AG04450 (cell line): ENCODE data around the gene KCNJ4. TPM values are rescaled to one million over a fixed set of nuclear protein-coding genes. Genes with fewer than 3 reads are reported as not detected.

ENCODE experiments used
- CTCF ChIA-PET: fragments of 300-600, 350-600 bp; formaldehyde crosslinking; extraction: SDS; loops from one replicate; lab custom pipeline; 2022; ENCODE audit warnings: antibody characterized with exemption, inconsistent platforms; lab: Charles Lee
- POLR2A ChIA-PET: fragments of 350-600 bp; formaldehyde crosslinking; extraction: SDS; loops from one replicate; lab custom pipeline; 2021; ENCODE audit warnings: antibody characterized with exemption, inconsistent platforms; lab: Yijun Ruan, JAX
- DNase-seq: peaks from one replicate; pipeline ENCODE4 v3.0.0-alpha.2; 2011; ENCODE audit warnings: low read depth, low spot score
- H3K27ac ChIP-seq: one replicate; pipeline ENCODE4 v1.5.1; 2012; ENCODE audit warnings: low read depth, low read length, control low read depth
- H3K27me3 ChIP-seq: one replicate; pipeline ENCODE4 v1.6.0; 2012; ENCODE audit warnings: low read length; ENCODE audit not compliant: control insufficient read depth, insufficient read depth
- H3K4me3 ChIP-seq: 2 replicates; pipeline ENCODE4 v1.5.1; 2011; ENCODE audit warnings: mild to moderate bottlenecking, low read depth, low read length, control low read depth
- H3K9me3 ChIP-seq: 2 replicates; pipeline ENCODE4 v1.5.1; 2012; ENCODE audit warnings: low read length; ENCODE audit not compliant: control insufficient read depth, insufficient read depth
- polyA plus RNA-seq: library from polyadenylated mRNA; depleted of rRNA; stranded (reverse); fragments of >200 nt; gene quantifications from 2 replicates; pipeline ENCODE4 v1.2.3, GENCODE V29; 2011
- TF ChIP-seq, protein P1 (sequence below): IDR thresholded peaks from 2 replicates; pipeline ENCODE4 v1.5.1; 2011; ENCODE audit warnings: low read depth, low read length, control low read depth, inconsistent platforms

Gene KCNJ4
- polyA plus RNA-seq, 1 experiment, result not detected

DNA sequence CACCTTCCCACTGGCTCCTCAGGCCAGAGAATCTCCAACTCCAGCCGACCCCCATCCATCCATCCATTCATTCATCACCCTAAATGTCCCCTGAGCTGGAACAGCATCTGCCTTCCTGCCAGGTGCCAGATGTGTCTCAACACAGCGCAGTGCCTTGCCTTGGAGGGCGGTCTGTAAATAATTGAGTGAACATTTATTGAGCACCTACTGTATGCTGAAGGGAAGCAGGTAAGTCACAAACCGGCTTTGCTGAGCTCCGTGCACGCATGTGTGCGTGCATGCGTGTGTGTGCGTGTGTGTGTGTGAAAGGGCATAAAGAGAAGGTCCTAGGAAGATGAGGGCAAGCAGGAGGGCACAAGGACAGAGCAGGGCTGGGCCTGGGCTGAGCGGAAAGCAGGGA lies 10.2 kb downstream of the KCNJ4 start:
- ChIA-PET POLR2A (interaction anchor here (0.6 kb wide), 1 partner anchor 35 kb away, joined by 3 read pairs; no protein-coding TSS in a partner anchor), CTCF (no interaction called here)
- no peak overlapping the region for H3K4me3 ChIP-seq
- no peaks in the 10 kb centered on the region; the same call in 1 of the 2 replicates for H3K9me3 ChIP-seq
- TF ChIP-seq, protein P1, sequence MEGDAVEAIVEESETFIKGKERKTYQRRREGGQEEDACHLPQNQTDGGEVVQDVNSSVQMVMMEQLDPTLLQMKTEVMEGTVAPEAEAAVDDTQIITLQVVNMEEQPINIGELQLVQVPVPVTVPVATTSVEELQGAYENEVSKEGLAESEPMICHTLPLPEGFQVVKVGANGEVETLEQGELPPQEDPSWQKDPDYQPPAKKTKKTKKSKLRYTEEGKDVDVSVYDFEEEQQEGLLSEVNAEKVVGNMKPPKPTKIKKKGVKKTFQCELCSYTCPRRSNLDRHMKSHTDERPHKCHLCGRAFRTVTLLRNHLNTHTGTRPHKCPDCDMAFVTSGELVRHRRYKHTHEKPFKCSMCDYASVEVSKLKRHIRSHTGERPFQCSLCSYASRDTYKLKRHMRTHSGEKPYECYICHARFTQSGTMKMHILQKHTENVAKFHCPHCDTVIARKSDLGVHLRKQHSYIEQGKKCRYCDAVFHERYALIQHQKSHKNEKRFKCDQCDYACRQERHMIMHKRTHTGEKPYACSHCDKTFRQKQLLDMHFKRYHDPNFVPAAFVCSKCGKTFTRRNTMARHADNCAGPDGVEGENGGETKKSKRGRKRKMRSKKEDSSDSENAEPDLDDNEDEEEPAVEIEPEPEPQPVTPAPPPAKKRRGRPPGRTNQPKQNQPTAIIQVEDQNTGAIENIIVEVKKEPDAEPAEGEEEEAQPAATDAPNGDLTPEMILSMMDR, result no peak
- no peak for DNase-seq
- peaks cover 48% of the 10 kb centered on the region for H3K27me3 ChIP-seq
- H3K27ac ChIP-seq, result no peak overlapping the region

DNA sequence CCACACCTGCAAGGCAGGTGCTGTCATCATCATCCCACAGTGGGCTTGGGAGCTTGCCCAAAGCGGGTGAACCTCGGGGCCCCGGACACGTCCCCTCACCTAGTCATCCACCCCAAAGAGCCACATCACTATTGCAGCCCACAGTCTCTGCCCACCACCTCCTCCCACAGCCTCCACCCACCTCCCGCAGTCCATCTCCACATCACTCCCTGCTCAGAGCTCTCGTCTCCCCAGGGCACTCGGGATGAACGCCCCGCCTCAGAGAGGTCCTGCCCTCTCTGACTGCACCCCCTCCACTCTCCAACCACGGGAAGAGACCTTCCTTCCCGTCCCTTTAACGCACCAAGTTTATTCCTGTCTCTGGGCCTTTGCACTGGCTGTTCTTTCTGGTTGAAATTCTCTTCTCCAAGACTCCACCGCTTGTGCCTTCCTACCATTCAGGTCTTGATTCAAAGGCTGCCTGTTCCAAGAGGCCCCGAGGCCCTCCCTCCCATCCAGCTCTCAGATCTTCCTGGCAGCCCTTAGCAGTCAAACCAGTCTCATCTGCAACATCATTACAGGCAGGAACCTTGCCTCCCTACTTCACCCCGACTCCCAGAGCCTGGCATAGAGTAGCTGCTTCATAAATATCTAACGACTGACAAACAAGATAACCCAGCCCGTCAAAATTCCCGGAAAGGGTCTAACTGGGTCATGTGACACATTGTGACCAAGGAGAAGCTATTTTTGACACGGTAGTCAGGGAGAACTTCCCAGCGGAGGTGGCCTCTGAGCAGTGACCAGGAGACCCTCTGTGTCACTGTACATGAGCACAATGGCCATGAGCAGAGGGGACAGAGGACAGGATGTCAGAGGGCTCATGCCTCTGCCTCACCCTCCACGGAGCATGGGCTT lies 11.1 kb downstream of the KCNJ4 start:
- Histone ChIP-seq H3K4me3 (no peak overlapping the region), H3K27me3 (peaks cover 40% of the 10 kb centered on the region), H3K27ac (no peak overlapping the region), H3K9me3 (no peaks in the 10 kb centered on the region; the same call in 1 of the 2 replicates)
- DNase-seq, result no peak
- TF ChIP-seq, protein P1, result no peak
- POLR2A ChIA-PET, result no interaction called here
- CTCF ChIA-PET, result interaction anchor here (0.5 kb wide), 1 partner anchor 21 kb away, joined by 6 read pairs; no protein-coding TSS in a partner anchor

DNA sequence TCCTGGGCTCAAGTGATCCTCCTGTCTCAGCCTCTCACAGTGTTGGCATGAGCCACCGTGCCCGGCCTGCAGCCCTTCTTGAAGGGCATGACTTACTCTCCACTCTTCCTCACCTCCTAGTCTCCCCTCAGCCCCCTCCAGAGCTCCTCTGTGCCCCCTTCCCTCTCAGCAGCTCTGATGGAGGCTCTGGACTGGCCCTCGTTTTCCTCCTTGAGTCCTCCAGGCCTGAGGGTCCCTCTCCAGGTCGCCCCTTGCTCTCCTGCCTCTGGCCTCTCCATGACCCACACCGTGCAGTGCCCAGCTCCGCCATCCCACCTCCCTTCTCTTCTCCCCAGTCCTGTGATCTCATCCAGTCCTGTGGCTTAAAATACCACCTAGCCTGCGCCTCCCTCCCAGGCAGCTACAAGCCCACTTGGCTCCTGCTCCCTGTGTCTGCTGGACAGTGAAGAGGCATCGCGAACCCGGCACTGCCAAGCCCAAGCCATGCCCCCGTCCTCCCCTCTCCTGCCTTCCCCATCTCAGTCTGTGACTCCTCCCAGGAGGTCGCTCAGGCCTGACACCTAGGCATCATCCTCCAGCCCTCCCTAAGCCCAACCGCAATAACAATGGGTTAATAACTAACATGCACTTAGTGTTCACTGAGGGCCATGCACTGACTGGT lies 11.9 kb downstream of the KCNJ4 start:
- Histone ChIP-seq H3K27me3 (peaks cover 34% of the 10 kb centered on the region), H3K4me3 (no peak overlapping the region), H3K27ac (no peak overlapping the region), H3K9me3 (no peaks in the 10 kb centered on the region)
- ChIA-PET POLR2A (no interaction called here), CTCF (no interaction called here)
- TF ChIP-seq, protein P1, result no peak
- DNase-seq, result no peak

DNA sequence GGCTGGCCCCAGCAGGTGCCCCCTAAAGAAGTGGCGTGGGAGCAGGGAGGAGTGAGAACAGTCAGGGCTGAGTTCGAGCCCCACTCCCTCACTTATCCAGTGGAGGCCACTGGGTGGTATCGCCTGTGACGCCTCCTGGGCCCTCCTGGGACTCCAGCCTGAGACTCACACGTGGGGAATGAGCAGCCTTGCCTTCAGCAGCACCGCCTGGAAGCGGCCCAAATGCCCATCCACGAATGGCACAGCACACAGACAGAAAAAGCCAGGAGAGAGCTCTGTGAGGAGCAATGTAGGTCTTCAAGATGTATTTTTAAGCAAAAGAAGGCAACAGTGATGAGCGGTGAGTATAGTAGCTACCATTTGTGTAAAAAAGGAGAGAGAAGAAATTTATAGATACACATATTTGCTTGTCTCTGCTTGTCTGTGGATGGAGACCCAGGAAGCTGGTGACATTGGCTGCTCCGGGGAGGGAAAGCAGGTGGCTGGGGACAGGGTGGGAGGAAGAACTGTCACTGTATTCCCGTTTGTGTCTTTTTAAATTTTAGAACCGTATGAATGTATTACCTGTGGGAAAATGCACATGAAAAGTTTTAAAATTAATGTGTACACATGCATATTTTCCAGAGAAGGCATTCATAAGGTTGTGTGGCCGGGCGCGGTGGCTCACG lies 13.2 kb downstream of the KCNJ4 start:
- TF ChIP-seq, protein P1, result no peak
- Histone ChIP-seq H3K27me3 (peaks cover 30% of the 10 kb centered on the region), H3K4me3 (no peak overlapping the region), H3K9me3 (no peaks in the 10 kb centered on the region), H3K27ac (no peak overlapping the region)
- CTCF ChIA-PET, result no interaction called here
- DNase-seq, result no peak
- POLR2A ChIA-PET, result interaction anchor here (0.7 kb wide), 1 partner anchor 112 kb away, joined by 9 read pairs; no protein-coding TSS in a partner anchor
